ENCODE data around the gene LYRM9.
"Not testable (repeated sequence)": the region's sequence is repeated elsewhere in the genome, so short reads cannot be mapped to it uniquely, and the experiment has no call there.

DNA sequence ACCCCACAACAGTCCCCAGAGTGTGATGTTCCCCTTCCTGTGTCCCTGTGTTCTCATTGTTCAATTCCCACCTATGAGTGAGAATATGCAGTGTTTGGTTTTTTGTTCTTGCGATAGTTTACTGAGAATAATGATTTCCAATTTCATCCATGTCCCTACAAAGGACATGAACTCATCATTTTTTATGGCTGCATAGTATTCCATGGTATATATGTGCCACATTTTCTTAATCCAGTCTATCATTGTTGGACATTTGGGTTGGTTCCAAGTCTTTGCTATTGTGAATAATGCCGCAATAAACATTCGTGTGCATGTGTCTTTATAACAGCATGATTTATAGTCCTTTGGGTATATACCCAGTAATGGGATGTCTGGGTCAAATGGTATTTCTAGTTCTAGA lies 19.1 kb upstream of the LYRM9 start:
- TF ChIP-seq CTCF, POLR2A (IDR thresholded peaks at IDR 0.05): not testable (repeated sequence)
